GM19099 (cell line): Measurements from ENCODE around the gene ITM2C.

Experiments
- POLR2A ChIP-seq: IDR thresholded peaks from 3 replicates; pipeline ENCODE4 v1.6.1; 2011; ENCODE audit warnings: low read depth; ENCODE audit not compliant: insufficient read length; ENCODE audit errors: extremely low read depth

Gene ITM2C

DNA sequence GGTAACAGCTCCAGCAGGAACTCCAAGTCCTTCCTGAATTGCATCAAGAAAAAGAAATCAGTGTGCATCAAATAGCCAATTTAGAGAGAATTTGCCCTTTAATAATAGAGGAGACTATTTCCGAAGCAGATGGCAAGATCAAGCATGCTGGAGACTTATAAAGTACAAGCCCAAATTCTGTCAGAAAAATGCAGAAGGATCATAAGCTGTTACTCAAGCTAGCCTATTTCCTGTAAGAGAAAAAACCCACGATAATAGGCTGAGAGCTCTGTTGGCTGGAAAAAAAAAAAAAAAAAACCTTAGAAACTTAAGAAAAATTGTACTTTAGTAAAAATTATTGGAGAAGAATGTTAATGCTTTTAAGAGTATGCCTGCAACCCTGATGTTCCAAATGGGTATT, 24.4 kb upstream of the ITM2C start:
- TF ChIP-seq POLR2A: no peak

DNA sequence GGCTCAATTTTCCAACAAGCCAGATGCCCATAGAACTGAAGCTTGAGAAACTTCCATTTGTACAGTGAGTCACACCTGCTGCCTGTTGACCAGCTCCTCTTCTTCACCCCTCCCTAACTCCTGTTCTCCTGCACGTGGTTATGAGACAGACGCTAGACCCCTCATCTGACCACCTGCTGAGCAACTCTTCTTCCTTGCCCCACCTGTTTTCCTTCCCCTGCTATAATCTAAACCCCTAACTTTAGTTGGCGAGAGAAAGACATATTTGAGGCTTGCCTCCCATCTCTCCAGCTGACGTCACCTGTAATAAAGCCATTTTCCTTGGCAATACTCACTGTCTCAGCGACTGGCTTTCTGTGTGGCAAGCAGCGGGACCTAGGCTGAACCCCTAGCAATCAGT, 22.3 kb upstream of the ITM2C start:
- TF ChIP-seq POLR2A: no peak

DNA sequence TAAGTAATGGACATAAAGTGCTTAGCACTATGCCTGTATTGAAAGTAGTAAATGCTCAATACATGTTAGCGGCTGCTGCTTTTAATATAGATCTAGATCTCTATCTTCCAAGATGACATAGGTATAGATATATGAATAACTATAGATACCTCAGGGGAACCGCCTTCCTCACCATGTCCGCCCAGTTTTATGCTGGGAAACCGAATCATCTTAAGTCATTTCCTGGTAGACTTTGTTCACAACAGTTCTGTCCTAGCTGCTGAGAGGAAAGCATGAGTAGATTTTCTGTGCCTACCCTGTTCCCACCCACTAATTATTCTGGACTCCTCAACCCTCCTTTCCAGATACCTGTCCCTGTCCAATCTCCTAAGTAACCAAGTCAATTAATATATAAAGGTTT, 21.6 kb upstream of the ITM2C start:
- no peak for TF ChIP-seq POLR2A

DNA sequence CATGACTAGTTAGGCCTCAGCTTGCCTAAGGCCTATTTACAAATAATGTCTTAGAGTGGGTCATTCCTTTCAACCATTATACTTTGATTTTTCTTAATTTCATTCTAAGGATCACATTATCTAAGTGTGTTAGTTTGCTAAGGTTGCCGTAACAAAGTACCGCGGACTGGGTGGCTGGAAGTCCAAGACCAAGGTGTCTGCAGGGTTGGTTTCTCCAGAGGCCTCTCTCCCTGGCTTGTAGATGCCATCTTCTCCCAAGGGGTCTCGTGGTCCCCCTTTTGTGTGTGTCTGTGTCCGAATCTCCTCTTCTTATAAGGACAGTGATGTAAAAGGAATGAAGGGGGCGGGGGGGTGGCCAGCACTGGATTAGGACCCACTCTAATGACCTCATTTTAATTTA, 18.4 kb upstream of the ITM2C start:
- no peak for TF ChIP-seq POLR2A

DNA sequence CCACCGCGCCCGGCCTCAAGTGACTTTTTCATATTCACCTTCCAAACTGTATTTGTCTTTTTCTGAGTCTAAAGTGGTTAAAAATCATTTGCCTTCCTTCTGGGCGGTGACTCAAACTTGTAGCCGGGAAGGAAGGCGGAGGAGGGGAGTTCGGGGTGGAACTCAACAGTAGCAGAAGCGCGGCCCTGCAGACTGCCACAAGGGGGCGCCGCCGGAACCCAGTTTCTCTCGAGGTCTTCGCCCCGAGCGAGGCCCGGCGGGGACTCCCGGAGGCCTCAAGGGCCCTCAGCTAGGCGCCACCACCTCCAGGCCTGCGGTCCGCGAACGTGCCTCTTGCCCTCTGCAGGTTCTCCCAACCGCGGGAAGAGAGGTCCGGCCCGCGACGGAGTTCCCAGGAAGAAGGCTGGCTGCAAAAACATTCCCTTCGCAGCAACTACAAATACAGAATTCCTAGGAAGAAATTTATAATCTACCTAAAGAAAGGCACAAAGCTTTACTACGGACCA, 16.8 kb upstream of the ITM2C start:
- TF ChIP-seq POLR2A: no peak

DNA sequence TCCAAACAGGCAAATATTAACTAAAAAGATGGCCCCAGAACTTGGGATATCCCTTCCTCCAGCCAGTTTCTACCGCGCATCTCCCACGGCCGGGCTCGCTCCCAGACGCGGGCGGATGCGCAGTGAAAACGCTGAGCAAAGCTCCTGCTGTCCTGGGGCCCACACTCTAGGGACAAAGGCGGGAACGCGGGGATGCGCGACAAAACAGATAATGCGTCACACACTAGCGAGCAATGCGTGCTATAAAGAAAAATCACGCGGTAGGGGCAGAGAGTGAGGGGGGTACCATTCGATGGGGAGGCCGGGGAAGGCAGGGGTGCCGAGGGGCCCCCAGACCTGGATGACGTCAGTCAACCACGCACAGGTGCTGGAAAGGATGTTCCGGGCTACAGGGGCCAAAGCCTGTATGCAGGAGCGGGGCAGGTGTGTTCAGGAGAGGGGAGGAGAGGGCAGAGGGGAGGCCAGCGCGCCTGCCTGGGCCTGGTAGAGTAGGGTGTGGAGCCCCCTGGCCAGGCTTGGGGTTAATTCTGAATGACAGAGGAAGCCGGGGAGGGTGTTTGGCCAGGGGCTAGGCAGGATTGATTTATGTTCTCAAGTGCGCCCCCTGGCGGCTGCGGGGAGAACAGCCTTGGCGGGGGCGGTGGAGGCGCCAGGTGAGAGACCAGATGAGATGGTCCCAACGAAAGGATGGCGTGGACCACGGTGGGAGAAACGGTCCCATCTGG, 14.9 kb upstream of the ITM2C start:
- TF ChIP-seq POLR2A: no peak

DNA sequence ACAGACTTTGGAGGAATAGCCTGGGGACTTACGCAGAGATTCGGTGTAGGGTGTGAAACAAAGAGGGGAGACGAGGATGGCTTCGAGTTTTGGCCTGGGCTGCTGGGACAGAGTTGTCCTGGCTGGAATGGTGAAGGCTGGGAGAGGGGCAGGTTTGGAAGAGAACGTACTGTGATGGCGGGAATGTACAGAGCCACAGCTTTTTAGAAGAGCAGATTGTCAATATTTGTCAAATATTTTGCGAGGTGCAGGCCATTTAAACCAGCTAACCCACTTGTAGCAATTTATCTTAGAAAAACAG, 14.4 kb upstream of the ITM2C start:
- TF ChIP-seq POLR2A: no peak

DNA sequence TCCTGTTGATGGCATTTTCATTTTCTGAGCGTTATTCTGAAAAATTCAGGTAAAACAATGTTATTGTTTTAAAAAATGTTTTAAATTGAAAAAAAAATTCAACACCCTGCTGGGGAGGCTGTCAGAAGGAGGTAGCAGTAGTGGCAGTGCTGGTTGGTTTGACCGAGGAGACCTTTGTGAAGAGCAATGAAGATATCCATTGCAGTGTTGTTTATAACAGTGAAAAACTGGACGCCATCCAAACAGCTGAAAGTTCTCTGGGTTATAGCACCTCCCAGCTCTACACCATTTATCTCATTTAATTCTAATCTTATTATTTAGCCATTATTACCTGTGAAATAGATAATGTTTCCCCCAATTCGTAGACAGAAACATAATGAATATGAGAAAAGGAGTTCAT, 12.6 kb upstream of the ITM2C start:
- TF ChIP-seq POLR2A: no peak

DNA sequence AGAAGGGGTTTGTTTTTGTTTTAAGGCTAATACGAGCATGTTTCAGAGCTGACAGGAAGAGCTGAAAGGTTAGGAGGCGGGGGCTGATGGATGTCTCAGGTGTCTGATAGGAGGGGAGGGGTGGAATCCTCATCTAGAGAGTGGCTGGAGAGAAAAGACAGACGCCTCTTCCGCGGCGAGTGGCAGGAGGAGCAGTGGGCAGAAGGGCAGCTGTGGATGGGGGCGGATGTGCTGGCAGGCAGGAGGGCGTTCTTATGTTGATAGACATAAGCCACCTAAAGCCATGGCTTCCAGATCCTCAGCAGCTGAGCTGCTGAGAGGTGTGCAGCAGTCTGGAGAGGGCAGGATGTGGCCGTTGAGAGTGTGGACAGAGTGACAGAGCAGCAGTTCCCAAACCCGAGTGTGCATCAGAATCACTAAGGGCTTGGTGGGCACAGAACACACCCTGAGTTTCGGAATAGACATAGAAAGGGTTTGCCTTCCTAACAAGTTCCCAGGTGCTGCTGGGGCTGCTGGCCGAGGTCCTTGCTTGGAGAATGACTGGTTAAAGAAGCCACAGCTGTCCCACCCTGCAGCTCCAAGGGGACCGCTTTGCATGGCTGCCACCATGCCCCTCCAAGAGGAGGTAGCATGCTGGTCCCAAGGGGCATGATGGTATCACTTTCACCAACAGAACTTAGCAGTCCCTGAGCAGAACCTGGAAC, 3.0 kb upstream of the ITM2C start:
- no peak for TF ChIP-seq POLR2A

DNA sequence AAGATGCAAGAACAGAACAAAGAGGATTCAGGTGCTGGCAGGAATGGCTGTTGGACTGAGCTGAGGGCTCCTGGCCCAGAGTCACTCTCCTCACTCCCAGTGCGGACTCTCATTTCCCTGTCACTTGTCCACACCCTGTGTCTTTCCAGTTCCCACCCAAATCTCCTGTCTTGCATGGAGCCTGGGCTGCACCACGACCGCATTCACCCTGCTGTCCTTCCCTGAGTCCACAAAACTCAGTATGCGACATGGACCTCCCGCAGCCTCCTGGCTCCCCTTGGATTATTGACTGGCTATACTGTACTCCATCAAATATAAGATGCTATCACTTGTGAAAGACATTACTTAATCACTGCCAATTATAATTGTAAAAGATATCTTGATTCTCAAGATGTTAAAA, 2.5 kb upstream of the ITM2C start:
- TF ChIP-seq POLR2A: no peak

DNA sequence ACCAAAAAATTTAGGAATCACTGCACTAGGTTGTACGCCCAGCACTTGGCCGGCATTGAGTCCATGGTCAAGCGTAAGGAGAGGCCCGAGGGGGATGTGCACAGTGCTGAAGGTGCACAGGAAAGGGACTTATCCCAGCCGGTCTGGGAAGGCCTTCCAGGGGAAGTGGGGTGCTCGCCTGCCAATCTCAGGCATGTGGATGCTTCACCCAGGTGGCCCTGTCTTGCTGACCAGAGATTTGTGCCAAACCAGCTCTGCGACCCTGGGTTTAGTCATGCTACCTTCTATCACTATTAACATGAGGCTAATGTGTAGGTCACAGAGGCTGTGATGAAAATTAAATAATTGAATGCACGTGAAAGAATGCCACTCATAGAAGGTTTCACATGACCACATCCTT, 1.7 kb upstream of the ITM2C start:
- no peak for TF ChIP-seq POLR2A

DNA sequence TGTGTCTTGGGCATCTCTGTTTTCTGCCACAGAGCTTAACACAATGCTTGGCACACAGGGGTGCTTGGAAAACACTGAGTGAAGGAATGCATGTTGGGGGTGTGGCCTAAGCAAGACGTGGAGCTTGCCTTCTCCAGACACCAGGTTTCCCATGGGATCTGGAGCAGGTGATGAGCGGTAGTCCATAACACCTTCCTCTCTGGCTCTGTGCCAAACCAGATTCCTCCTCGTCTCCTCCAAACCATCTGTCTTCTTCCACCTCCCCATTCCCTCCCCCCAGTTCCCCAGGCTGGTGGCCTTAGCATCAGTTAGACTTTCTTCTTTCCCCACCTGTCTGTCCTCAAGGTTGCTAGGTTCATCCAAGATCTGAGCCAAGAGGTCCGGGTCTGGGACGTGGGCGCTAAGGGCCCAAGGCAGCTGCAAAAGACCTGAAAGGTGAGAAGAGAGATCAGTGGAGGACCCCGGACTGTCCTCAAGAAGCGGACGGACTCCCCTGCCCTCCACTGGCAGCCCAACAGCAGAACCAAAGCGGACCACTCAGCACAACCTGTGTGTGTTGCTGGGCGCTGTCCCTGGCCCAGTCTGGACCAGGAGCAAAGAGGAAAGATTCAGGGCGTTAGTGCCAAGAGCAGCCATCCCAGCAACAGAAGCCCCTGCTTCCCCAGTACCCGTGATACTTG, 1.2 kb upstream of the ITM2C start:
- no peak for TF ChIP-seq POLR2A

DNA sequence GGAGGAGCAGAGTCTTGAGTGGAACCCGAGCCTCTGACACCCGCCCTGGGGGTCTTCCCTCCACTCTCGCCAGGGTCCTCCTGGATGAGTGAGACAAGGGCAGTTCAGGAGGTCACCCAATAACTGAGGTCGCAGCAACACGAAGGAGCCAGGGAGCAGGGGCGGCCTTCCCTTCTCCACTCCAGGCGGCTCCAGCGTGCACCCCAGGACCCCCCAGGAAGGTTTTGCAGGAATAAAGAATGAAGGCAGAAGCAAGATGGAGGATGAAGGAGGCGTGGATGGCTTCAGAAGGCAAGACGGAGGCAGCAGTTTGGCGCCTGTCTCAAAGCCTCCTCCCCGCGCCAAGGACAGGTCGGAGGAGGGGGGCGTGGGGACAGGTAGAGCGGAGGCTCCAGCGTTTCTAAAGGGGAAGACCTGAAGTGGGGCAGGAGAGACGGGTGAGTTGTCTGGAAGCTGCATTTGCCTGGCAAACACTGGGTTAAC, 579 bp upstream of the ITM2C start:
- no peak for TF ChIP-seq POLR2A

DNA sequence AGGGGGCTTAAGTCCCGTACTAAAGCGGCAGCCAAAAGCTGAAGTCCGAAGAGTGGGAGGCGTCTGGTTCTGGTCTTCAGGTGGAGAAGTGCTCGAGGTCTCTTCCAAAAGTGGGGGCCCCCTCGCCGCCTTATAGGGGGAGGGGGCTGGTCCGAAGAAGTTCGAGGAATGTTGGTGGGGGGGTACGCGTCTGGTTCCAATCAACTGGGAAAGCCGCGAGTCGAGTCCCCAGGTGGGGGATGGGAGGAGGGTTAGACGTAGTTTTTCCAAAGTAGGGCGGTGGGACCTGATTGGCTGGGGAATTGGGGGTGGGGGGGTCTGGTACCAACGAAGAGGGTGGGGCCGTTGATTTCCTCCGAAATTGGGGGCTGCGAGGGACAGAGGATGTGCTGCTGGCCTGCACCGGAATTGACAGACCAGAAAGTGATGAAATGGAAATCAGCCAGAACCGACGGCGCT, 594 bp downstream of the ITM2C start:
- no peak for TF ChIP-seq POLR2A
